ENCODE results near the gene TMEM62. TPM values are rescaled to one million over a fixed set of nuclear protein-coding genes. Genes with fewer than 3 reads are reported as not detected.
A peak's percentile ranks its signal among the peaks of the same experiment; 100 is the strongest.
"Not testable (repeated sequence)": the region's sequence is repeated elsewhere in the genome, so short reads cannot be mapped to it uniquely, and the experiment has no call there.

Gene TMEM62
- polyA plus RNA-seq, 3 donors: 10.5 to 11.3 (median 10.8) TPM

- no peaks in the 10 kb centered on the region for H3K27me3 ChIP-seq (ENCODE audit: control insufficient read depth in 2 of 2, insufficient read depth in 2 of 2, low read length in 2 of 2)
- H3K27ac ChIP-seq (ENCODE audit: low read depth in 1 of 2, low read length in 2 of 2): no peak overlapping the region
- DNase-seq: peak; percentile 12 to 41 (median 33)
- no peak overlapping the region for H3K4me3 Mint-ChIP-seq
- H2AFZ ChIP-seq (ENCODE audit: insufficient read depth, low read depth, low read length, poor library complexity, severe bottlenecking): no peak overlapping the region
- no peaks in the 10 kb centered on the region for H3K9me3 ChIP-seq (replicated peaks in 1 of 2; ENCODE audit: control insufficient read depth in 1 of 2, insufficient read depth in 1 of 2, low read length in 2 of 2)
- no peak overlapping the region for H3K4me3 ChIP-seq (replicated peaks in 1 of 3; ENCODE audit: low read depth in 2 of 3, low read length in 3 of 3)
- H3K79me2 ChIP-seq (ENCODE audit: insufficient read depth, low read length): no peaks in the 10 kb centered on the region
- peaks cover 10 to 23% (median 17%) of the 10 kb centered on the region in 3 donors for H3K27me3 Mint-ChIP-seq (ENCODE audit: low read depth in 3 of 3)
- H3K4me1 ChIP-seq (ENCODE audit: control insufficient read depth in 1 of 2, insufficient read depth in 2 of 2, low read length in 2 of 2): no peaks in the 10 kb centered on the region
- intact Hi-C loops (cut with micrococcal nuclease): loop anchor here in 1 of 2 donors (2.0 kb wide), 1 partner anchor 61 kb away; no protein-coding TSS in a partner anchor
- H3K9ac ChIP-seq (ENCODE audit: insufficient read depth, low read length, poor library complexity, severe bottlenecking): no peak overlapping the region
- peak; percentile 70 for TF ChIP-seq CTCF (IDR thresholded peaks at IDR 0.05)
- H3K27ac Mint-ChIP-seq: no peak overlapping the region
- H3K9me3 Mint-ChIP-seq: peaks cover 0 to 3% (median 1%) of the 10 kb centered on the region in 7 donors
- no peak overlapping the region for H3K4me2 ChIP-seq (replicated peaks; ENCODE audit: extremely low read depth, low read length, poor library complexity, severe bottlenecking)
- H3K4me1 Mint-ChIP-seq: no peaks in the 10 kb centered on the region
- no peaks in the 10 kb centered on the region for H4K20me1 ChIP-seq (ENCODE audit: insufficient read depth, low read length)
- no peaks in the 10 kb centered on the region for H3K36me3 Mint-ChIP-seq
- H3K36me3 ChIP-seq (replicated peaks in 1 of 2; ENCODE audit: control insufficient read depth in 1 of 2, insufficient read depth in 2 of 2, low read length in 2 of 2): no peaks in the 10 kb centered on the region
- WGBS (ENCODE audit: insufficient coverage): 53% methylated on average over 14 of the region's 16 CpGs
Observed at GRCh38 chr15:43225201-43225949, 92.0 kb downstream of the TMEM62 start.

DNA sequence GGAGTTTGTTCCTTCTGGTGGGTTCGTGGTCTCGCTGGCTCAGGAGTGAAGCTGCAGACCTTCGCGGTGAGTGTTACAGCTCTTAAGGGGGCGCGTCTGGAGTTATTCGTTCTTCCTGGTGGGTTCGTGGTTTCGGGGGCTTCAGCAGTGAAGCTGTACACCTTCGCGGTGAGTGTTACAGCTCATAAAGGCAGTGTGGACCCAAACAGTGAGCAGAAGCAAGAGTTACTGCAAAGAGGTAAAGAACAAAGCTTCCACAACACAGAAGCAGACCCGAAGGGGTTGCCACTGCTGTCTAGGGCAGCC is 92.5 kb downstream of the TMEM62 start:
- not testable (repeated sequence) for H3K27ac Mint-ChIP-seq

More for the DNA sequence above, 92.5 kb downstream of the TMEM62 start:
- not testable (repeated sequence) for H3K4me3 ChIP-seq (replicated peaks in 1 of 3; ENCODE audit: low read depth in 2 of 3, low read length in 3 of 3); H3K4me2 ChIP-seq (replicated peaks; ENCODE audit: extremely low read depth, low read length, poor library complexity, severe bottlenecking); H4K20me1 ChIP-seq (ENCODE audit: insufficient read depth, low read length); H3K36me3 ChIP-seq (replicated peaks in 1 of 2; ENCODE audit: control insufficient read depth in 1 of 2, insufficient read depth in 2 of 2, low read length in 2 of 2); H3K27me3 ChIP-seq (ENCODE audit: control insufficient read depth in 2 of 2, insufficient read depth in 2 of 2, low read length in 2 of 2); H3K27ac ChIP-seq (ENCODE audit: low read depth in 1 of 2, low read length in 2 of 2); H3K4me1 ChIP-seq (ENCODE audit: control insufficient read depth in 1 of 2, insufficient read depth in 2 of 2, low read length in 2 of 2); H3K9ac ChIP-seq (ENCODE audit: insufficient read depth, low read length, poor library complexity, severe bottlenecking); H3K4me3 Mint-ChIP-seq; H2AFZ ChIP-seq (ENCODE audit: insufficient read depth, low read depth, low read length, poor library complexity, severe bottlenecking); H3K4me1 Mint-ChIP-seq; DNase-seq; H3K36me3 Mint-ChIP-seq; H3K79me2 ChIP-seq (ENCODE audit: insufficient read depth, low read length); H3K9me3 Mint-ChIP-seq; H3K9me3 ChIP-seq (replicated peaks in 1 of 2; ENCODE audit: control insufficient read depth in 1 of 2, insufficient read depth in 1 of 2, low read length in 2 of 2)
- WGBS (ENCODE audit: insufficient coverage): 67% methylated on average over 11 of the region's 12 CpGs
- peaks cover 9 to 25% (median 17%) of the 10 kb centered on the region in 3 donors for H3K27me3 Mint-ChIP-seq (ENCODE audit: low read depth in 3 of 3)
- intact Hi-C loops (cut with micrococcal nuclease): loop anchor here in 1 of 2 donors (2.0 kb wide), 1 partner anchor 61 kb away; no protein-coding TSS in a partner anchor
